Caco-2 (cell line): ENCODE measurements around the gene ATP6V1G3. TPM values are rescaled to one million over a fixed set of nuclear protein-coding genes. Genes with fewer than 3 reads are reported as not detected.

Experiments
- BruUV-seq: library from RNA; stranded (reverse); fragments of 400-500 nt; replicated peaks from 2 replicates; lab custom pipeline; 2021; lab: Mats Ljungman, UMichigan
- CTCF ChIA-PET: fragments of 300-600 bp; sonication (Branson Sonifier 250); formaldehyde crosslinking; loops from one replicate; lab custom pipeline; 2022; ENCODE audit warnings: antibody characterized with exemption; lab: Charles Lee
- POLR2A ChIA-PET: fragments of 300-600 bp; sonication (Branson Sonifier 250); formaldehyde crosslinking; loops from one replicate; lab custom pipeline; 2022; ENCODE audit warnings: antibody characterized with exemption; lab: Charles Lee
- DNase-seq, 2 experiments: peaks; one replicate each; pipeline versions ENCODE4 v3.0.0 to v3.0.0-alpha.2; 2020 to 2022
- H3K27me3 ChIP-seq: replicated peaks from 2 replicates; pipeline ENCODE4 v1.6.0; 2011; ENCODE audit warnings: low read length; ENCODE audit not compliant: control insufficient read depth, insufficient read depth
- H3K36me3 ChIP-seq: 2 replicates; pipeline ENCODE4 v1.5.1; 2011; ENCODE audit warnings: low read length; ENCODE audit not compliant: control insufficient read depth, insufficient read depth
- H3K4me1 ChIP-seq: fragments of 250-450 bp; sonication (Bioruptor Pico); 2 replicates; pipeline ENCODE4 v1.5.1; 2020; ENCODE audit warnings: mild to moderate bottlenecking
- H3K4me3 ChIP-seq: 2 replicates; pipeline ENCODE4 v1.5.1; 2011; ENCODE audit warnings: low read depth, mild to moderate bottlenecking, control low read depth, low read length
- H3K9me3 ChIP-seq: fragments of 250-450 bp; sonication (Bioruptor Pico); 2 replicates; pipeline ENCODE4 v1.5.1; 2020; ENCODE audit warnings: mild to moderate bottlenecking, moderate library complexity
- H3K27ac Mint-ChIP-seq: one replicate; pipeline ENCODE4 v1.8.0; 2022; ENCODE audit warnings: mixed read lengths; ENCODE audit not compliant: unreplicated experiment
- H3K27me3 Mint-ChIP-seq: one replicate; pipeline ENCODE4 v1.8.0; 2022; ENCODE audit warnings: mixed read lengths; ENCODE audit not compliant: insufficient read depth, unreplicated experiment
- H3K36me3 Mint-ChIP-seq: one replicate; pipeline ENCODE4 v1.8.0; 2022; ENCODE audit warnings: mild to moderate bottlenecking, mixed read lengths; ENCODE audit not compliant: insufficient read depth, unreplicated experiment
- H3K4me1 Mint-ChIP-seq: one replicate; pipeline ENCODE4 v1.8.0; 2022; ENCODE audit warnings: low read depth, mixed read lengths; ENCODE audit not compliant: unreplicated experiment
- H3K4me3 Mint-ChIP-seq: one replicate; pipeline ENCODE4 v1.8.0; 2022; ENCODE audit warnings: mild to moderate bottlenecking, moderate library complexity, mixed read lengths; ENCODE audit not compliant: unreplicated experiment
- H3K9me3 Mint-ChIP-seq: one replicate; pipeline ENCODE4 v1.8.0; 2022; ENCODE audit warnings: mixed read lengths; ENCODE audit not compliant: unreplicated experiment
- CTCF ChIP-seq, 2 experiments: fragments of 200-600 bp in 1 of 2; IDR thresholded peaks; 1 replicate in 1 of 2; 2 replicates in 1 of 2; pipeline versions ENCODE4 v1.5.1 to v1.8.0; 2011 to 2022; ENCODE audit warnings: antibody characterized with exemption in 1 of 2, control low read depth in 1 of 2, inconsistent platforms in 1 of 2, low read depth in 1 of 2, low read length in 1 of 2, mild to moderate bottlenecking in 1 of 2, moderate library complexity in 1 of 2; ENCODE audit not compliant: insufficient read depth in 1 of 2, severe bottlenecking in 1 of 2, unreplicated experiment in 1 of 2
- intact Hi-C: fragments of 100-400 bp; cut with micrococcal nuclease; formaldehyde crosslinking; loops from one replicate; pipeline ENCODE4 v1.10.0; 2022; ENCODE audit not compliant: unreplicated experiment
- total RNA-seq: library from RNA; stranded (reverse); gene quantifications from 2 replicates; pipeline ENCODE4 v1.2.3, GENCODE V29; 2022

The ATP6V1G3 gene
- total RNA-seq, 1 experiment from 2014 or later: 4.7 TPM

DNA sequence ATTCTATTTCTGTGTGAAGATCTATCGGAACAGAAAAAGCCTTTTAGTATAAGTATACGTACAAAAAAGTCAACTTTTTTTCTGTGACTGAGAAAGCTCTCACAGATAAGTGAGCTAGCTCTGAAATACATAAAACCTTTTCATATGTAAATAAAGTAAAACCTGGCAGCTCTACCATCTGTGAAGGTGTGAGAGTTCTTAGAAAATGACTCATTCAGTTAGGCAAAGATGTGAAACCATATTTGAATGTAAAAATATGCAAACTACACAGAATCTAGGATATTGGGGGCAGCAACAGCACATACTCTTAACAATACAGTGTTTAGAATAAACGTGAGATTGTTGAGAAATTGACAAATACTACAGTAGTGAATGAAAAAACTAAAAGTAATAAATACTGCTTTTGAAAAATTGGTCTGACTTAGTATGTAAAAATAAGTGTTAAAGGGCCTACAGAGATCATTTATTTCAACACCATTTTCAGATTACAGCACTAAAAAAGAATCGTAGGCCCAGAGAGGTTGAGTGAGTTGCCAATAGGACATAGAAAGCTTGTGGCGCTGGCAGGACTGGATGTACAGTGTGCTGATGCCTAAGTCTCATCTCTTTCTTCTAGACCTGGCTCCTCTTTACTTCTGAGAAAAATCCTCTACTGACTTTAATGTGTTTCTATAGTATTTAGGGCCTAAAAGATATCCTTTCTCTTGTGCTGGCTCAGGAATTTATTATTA lies 19.8 kb downstream of the ATP6V1G3 start:
- no peak overlapping the region for H3K4me3 ChIP-seq
- no peak overlapping the region for H3K4me3 Mint-ChIP-seq
- H3K9me3 ChIP-seq: no peaks in the 10 kb centered on the region
- ChIA-PET CTCF (no interaction called here), POLR2A (no interaction called here)
- no peaks in the 10 kb centered on the region for H3K27me3 ChIP-seq
- BruUV-seq: no TSS peak
- no peaks in the 10 kb centered on the region for H3K9me3 Mint-ChIP-seq
- no peak overlapping the region for H3K27ac Mint-ChIP-seq
- no peaks in the 10 kb centered on the region for H3K4me1 Mint-ChIP-seq
- peaks cover 2% of the 10 kb centered on the region for H3K27me3 Mint-ChIP-seq
- H3K36me3 Mint-ChIP-seq: no peaks in the 10 kb centered on the region
- no peaks in the 10 kb centered on the region for H3K36me3 ChIP-seq
- no peak for TF ChIP-seq CTCF (IDR thresholded peaks at IDR 0.05; ENCODE audit: insufficient read depth in 1 of 2, low read depth in 1 of 2, low read length in 1 of 2, severe bottlenecking in 1 of 2, unreplicated experiment in 1 of 2)
- no peaks in the 10 kb centered on the region for H3K4me1 ChIP-seq
- DNase-seq: no peak
- intact Hi-C loops: no loop called here

- Mint-ChIP-seq H3K4me1 (no peaks in the 10 kb centered on the region), H3K36me3 (no peaks in the 10 kb centered on the region), H3K4me3 (no peak overlapping the region), H3K27me3 (peaks cover 2% of the 10 kb centered on the region), H3K9me3 (no peaks in the 10 kb centered on the region), H3K27ac (no peak overlapping the region)
- DNase-seq: no peak
- H3K9me3 ChIP-seq: no peaks in the 10 kb centered on the region
- no peaks in the 10 kb centered on the region for H3K36me3 ChIP-seq
- no TSS peak for BruUV-seq
- H3K4me3 ChIP-seq: no peak overlapping the region
- no peaks in the 10 kb centered on the region for H3K27me3 ChIP-seq
- ChIA-PET POLR2A (no interaction called here), CTCF (no interaction called here)
- intact Hi-C loops: no loop called here
- TF ChIP-seq CTCF (IDR thresholded peaks at IDR 0.05; ENCODE audit: insufficient read depth in 1 of 2, low read depth in 1 of 2, low read length in 1 of 2, severe bottlenecking in 1 of 2, unreplicated experiment in 1 of 2): no peak
- no peaks in the 10 kb centered on the region for H3K4me1 ChIP-seq
Observed at GRCh38 chr1:198519639-198520501, 20.6 kb downstream of the ATP6V1G3 start.

- H3K4me1 Mint-ChIP-seq: no peaks in the 10 kb centered on the region
- no TSS peak for BruUV-seq
- Histone ChIP-seq H3K27me3 (no peaks in the 10 kb centered on the region), H3K4me1 (no peaks in the 10 kb centered on the region), H3K36me3 (no peaks in the 10 kb centered on the region), H3K4me3 (no peak overlapping the region), H3K9me3 (no peaks in the 10 kb centered on the region)
- no peaks in the 10 kb centered on the region for H3K36me3 Mint-ChIP-seq
- CTCF ChIA-PET: no interaction called here
- DNase-seq: no peak
- POLR2A ChIA-PET: no interaction called here
- H3K4me3 Mint-ChIP-seq: no peak overlapping the region
- no peak for TF ChIP-seq CTCF (IDR thresholded peaks at IDR 0.05; ENCODE audit: insufficient read depth in 1 of 2, low read depth in 1 of 2, low read length in 1 of 2, severe bottlenecking in 1 of 2, unreplicated experiment in 1 of 2)
- peaks cover 2% of the 10 kb centered on the region for H3K27me3 Mint-ChIP-seq
- intact Hi-C loops: no loop called here
- no peaks in the 10 kb centered on the region for H3K9me3 Mint-ChIP-seq
- H3K27ac Mint-ChIP-seq: no peak overlapping the region
Observed at GRCh38 chr1:198517623-198518199, 22.8 kb downstream of the ATP6V1G3 start.
